ENCODE results near the gene DCUN1D2.

DCUN1D2 gene

DNA sequence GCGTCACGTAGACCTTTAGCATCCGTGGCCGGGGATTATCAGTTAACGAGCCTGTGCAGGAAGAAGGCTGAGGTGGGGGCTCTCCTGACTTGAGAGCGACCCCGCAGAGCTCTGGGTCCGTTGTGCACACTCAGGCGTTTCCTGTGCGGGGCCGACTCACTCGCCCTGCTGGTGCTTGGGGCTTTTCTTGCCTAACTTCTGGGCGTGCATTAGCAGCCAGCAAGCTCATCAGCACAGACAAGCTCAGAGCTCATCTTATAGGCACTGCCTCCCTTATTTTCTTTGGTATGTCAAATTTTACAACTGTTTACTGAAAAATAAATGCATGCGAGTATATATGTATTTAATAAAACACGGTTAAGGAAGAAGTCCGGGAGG, 60.9 kb downstream of the DCUN1D2 start:
- Histone ChIP-seq H3K4me3 (replicated peaks; ENCODE audit: insufficient read depth, low read length) (no peak overlapping the region), H3K27ac (replicated peaks) (no peak overlapping the region), H3K27me3 (ENCODE audit: insufficient read depth, poor library complexity, severe bottlenecking) (peaks cover 3% of the 10 kb centered on the region)
- no peak for DNase-seq (ENCODE audit: low read depth in 1 of 2, low spot score in 1 of 2)
- TF ChIP-seq, protein P1, sequence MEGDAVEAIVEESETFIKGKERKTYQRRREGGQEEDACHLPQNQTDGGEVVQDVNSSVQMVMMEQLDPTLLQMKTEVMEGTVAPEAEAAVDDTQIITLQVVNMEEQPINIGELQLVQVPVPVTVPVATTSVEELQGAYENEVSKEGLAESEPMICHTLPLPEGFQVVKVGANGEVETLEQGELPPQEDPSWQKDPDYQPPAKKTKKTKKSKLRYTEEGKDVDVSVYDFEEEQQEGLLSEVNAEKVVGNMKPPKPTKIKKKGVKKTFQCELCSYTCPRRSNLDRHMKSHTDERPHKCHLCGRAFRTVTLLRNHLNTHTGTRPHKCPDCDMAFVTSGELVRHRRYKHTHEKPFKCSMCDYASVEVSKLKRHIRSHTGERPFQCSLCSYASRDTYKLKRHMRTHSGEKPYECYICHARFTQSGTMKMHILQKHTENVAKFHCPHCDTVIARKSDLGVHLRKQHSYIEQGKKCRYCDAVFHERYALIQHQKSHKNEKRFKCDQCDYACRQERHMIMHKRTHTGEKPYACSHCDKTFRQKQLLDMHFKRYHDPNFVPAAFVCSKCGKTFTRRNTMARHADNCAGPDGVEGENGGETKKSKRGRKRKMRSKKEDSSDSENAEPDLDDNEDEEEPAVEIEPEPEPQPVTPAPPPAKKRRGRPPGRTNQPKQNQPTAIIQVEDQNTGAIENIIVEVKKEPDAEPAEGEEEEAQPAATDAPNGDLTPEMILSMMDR (IDR thresholded peaks at IDR 0.05; ENCODE audit: insufficient read depth, low read length), result no peak

DNA sequence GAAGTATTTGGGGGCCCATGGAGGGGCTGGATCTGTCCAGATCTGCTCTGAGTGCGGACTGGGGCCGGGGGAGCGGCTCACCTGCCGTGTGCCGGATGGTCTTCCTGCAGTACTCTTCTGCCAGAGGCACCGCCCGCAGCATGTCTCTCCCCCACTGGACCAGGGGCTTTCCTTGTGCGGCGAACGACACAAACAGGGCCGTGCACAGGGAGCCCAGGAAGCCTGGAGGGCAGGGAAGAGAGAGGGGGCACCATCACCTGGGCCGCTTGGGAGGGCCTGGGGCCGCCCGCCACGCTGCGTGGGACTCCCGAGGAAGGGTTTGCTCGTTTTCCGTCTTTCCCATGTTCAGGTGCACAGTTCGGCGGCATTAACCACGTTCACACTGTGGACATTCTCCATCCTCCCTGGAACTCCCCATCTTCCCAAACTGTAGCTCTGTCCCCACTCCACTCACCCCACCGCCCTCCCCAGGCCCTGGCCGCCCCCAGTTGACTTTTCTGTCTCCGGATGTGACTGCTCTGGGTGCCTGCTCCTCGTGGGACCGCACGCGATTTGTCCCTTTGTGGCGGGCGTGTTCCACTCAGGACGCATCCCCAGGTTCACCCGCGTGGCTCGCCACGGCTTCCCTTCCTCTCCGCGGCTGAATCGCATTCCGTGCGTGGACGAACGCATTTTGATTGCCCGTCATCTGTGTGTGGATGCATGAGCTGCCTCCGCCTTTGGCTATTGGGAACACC, 61.5 kb downstream of the DCUN1D2 start:
- Histone ChIP-seq H3K4me3 (replicated peaks; ENCODE audit: insufficient read depth, low read length) (no peak overlapping the region), H3K27ac (replicated peaks) (no peak overlapping the region), H3K27me3 (ENCODE audit: insufficient read depth, poor library complexity, severe bottlenecking) (peaks cover 3% of the 10 kb centered on the region)
- no peak for DNase-seq (ENCODE audit: low read depth in 1 of 2, low spot score in 1 of 2)
- TF ChIP-seq SPI1 (IDR thresholded peaks at IDR 0.05; ENCODE audit: borderline replicate concordance, low read depth), result no peak
- TF ChIP-seq, protein P1 (IDR thresholded peaks at IDR 0.05; ENCODE audit: insufficient read depth, low read length), result no peak
- TF ChIP-seq GABPA (IDR thresholded peaks at IDR 0.05; ENCODE audit: low read depth), result no peak
- TF ChIP-seq, protein P2, sequence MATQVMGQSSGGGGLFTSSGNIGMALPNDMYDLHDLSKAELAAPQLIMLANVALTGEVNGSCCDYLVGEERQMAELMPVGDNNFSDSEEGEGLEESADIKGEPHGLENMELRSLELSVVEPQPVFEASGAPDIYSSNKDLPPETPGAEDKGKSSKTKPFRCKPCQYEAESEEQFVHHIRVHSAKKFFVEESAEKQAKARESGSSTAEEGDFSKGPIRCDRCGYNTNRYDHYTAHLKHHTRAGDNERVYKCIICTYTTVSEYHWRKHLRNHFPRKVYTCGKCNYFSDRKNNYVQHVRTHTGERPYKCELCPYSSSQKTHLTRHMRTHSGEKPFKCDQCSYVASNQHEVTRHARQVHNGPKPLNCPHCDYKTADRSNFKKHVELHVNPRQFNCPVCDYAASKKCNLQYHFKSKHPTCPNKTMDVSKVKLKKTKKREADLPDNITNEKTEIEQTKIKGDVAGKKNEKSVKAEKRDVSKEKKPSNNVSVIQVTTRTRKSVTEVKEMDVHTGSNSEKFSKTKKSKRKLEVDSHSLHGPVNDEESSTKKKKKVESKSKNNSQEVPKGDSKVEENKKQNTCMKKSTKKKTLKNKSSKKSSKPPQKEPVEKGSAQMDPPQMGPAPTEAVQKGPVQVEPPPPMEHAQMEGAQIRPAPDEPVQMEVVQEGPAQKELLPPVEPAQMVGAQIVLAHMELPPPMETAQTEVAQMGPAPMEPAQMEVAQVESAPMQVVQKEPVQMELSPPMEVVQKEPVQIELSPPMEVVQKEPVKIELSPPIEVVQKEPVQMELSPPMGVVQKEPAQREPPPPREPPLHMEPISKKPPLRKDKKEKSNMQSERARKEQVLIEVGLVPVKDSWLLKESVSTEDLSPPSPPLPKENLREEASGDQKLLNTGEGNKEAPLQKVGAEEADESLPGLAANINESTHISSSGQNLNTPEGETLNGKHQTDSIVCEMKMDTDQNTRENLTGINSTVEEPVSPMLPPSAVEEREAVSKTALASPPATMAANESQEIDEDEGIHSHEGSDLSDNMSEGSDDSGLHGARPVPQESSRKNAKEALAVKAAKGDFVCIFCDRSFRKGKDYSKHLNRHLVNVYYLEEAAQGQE (IDR thresholded peaks at IDR 0.05; ENCODE audit: insufficient replicate concordance, low read depth), result no peak
- TF ChIP-seq POLR2AphosphoS5 (IDR thresholded peaks at IDR 0.05; ENCODE audit: low read depth), result no peak

DNA sequence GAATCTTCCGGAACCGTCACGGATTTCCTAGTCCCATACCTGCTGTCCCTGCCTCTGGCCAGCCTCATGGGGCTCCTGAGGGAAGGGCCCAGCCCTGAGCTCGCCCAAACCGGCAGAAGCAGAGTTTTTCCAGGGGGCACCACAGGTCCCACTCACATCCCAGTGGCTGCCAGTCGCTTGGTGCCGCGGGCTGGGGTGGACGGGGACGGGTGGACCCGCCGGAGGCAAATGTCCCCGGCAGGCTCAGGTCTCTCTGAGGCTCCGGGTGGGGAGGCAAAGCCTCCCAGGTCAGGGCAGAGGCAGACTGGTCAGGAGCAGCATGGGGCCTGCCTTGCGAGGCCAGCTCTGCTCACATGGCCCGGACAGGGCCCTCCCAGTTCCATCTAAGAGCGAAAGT, 62.0 kb downstream of the DCUN1D2 start:
- H3K27ac ChIP-seq (replicated peaks), result no peak overlapping the region
- H3K4me3 ChIP-seq (replicated peaks; ENCODE audit: insufficient read depth, low read length), result no peak overlapping the region
- peaks cover 3% of the 10 kb centered on the region for H3K27me3 ChIP-seq (ENCODE audit: insufficient read depth, poor library complexity, severe bottlenecking)
- TF ChIP-seq SPI1 (IDR thresholded peaks at IDR 0.05; ENCODE audit: borderline replicate concordance, low read depth) (no peak), POLR2AphosphoS5 (IDR thresholded peaks at IDR 0.05; ENCODE audit: low read depth) (no peak), GABPA (IDR thresholded peaks at IDR 0.05; ENCODE audit: low read depth) (no peak)
- TF ChIP-seq, protein P1 (IDR thresholded peaks at IDR 0.05; ENCODE audit: insufficient read depth, low read length), result no peak
- TF ChIP-seq, protein P2 (IDR thresholded peaks at IDR 0.05; ENCODE audit: insufficient replicate concordance, low read depth), result no peak
- DNase-seq (ENCODE audit: low read depth in 1 of 2, low spot score in 1 of 2), result no peak

Measured in HL-60 (cell line).